ENCODE data around the gene PLCB1. TPM values are rescaled to one million over a fixed set of nuclear protein-coding genes. Genes with fewer than 3 reads are reported as not detected.

Gene PLCB1
- total and polyA plus RNA-seq, 2 donors (not counting 1 experiment from before 2014, with no cell fraction given): 13.4 to 23.3 TPM

GRCh38 chr20:8400486-8400885 is 268.4 kb downstream of the PLCB1 start:
- no peak overlapping the region for H3K4me3 ChIP-seq (replicated peaks in 1 of 4; ENCODE audit: control extremely low read depth in 1 of 4, insufficient read depth in 1 of 4, low read depth in 3 of 4, low read length in 4 of 4)
- no peak for DNase-seq (ENCODE audit: low read depth in 2 of 2)
- H3K27ac ChIP-seq (ENCODE audit: insufficient read depth, low read length): no peak overlapping the region
- H3K79me2 ChIP-seq (ENCODE audit: control insufficient read depth, insufficient read depth, low read length): no peaks in the 10 kb centered on the region
- no peak overlapping the region for H3K9ac ChIP-seq (ENCODE audit: insufficient read depth, low read length)
- H2AFZ ChIP-seq (ENCODE audit: low read length): no peak overlapping the region
- no peak for TF ChIP-seq EZH2 (IDR thresholded peaks at IDR 0.05; ENCODE audit: low read length, missing control alignments)
- TF ChIP-seq CTCF (conservative IDR thresholded peaks at IDR 0.05 in 1 of 2, IDR thresholded peaks at IDR 0.05 in 1 of 2; ENCODE audit: low read depth in 1 of 2, low read length in 2 of 2): no peak
- no peaks in the 10 kb centered on the region for H3K36me3 ChIP-seq (ENCODE audit: control insufficient read depth, insufficient read depth, low read length)
- H4K20me1 ChIP-seq (ENCODE audit: control insufficient read depth, extremely low read depth, insufficient read depth, low read length): no peaks in the 10 kb centered on the region
- H3K4me2 ChIP-seq (ENCODE audit: extremely low read depth, insufficient read depth, low read length): no peak overlapping the region
- H3K27me3 ChIP-seq (ENCODE audit: control insufficient read depth, insufficient read depth, low read length): no peaks in the 10 kb centered on the region
- no peaks in the 10 kb centered on the region for H3K9me3 ChIP-seq (ENCODE audit: control insufficient read depth, insufficient read depth, low read depth, low read length)
- H3K4me1 ChIP-seq (ENCODE audit: control insufficient read depth, extremely low read depth, insufficient read depth, low read length): no peaks in the 10 kb centered on the region

DNA sequence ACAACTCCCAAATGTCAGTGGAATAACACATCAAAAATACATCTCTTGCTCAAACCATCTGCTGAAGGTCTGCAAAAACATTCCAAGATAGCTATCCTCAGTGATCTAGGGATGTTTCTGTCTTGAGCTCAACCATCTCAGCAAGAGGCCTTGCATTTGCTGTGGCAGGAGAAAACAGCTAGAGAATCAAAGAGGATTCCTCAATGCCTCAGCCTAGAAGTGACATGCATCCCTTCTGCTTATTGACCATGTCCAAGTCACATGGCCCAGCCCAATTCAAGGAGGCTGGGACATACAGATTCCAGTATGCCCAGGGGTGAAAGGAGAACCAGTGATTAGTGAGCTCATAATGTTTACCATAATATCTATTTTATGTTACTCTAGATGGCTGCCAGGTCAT is 269.5 kb downstream of the PLCB1 start:
- no peaks in the 10 kb centered on the region for H3K9me3 ChIP-seq (ENCODE audit: control insufficient read depth, insufficient read depth, low read depth, low read length)
- no peaks in the 10 kb centered on the region for H3K79me2 ChIP-seq (ENCODE audit: control insufficient read depth, insufficient read depth, low read length)
- H3K4me3 ChIP-seq (replicated peaks in 1 of 4; ENCODE audit: control extremely low read depth in 1 of 4, insufficient read depth in 1 of 4, low read depth in 3 of 4, low read length in 4 of 4): no peak overlapping the region
- TF ChIP-seq EZH2 (IDR thresholded peaks at IDR 0.05; ENCODE audit: low read length, missing control alignments) (no peak), CTCF (conservative IDR thresholded peaks at IDR 0.05 in 1 of 2, IDR thresholded peaks at IDR 0.05 in 1 of 2; ENCODE audit: low read depth in 1 of 2, low read length in 2 of 2) (no peak)
- H2AFZ ChIP-seq (ENCODE audit: low read length): no peak overlapping the region
- no peak overlapping the region for H3K27ac ChIP-seq (ENCODE audit: insufficient read depth, low read length)
- H4K20me1 ChIP-seq (ENCODE audit: control insufficient read depth, extremely low read depth, insufficient read depth, low read length): no peaks in the 10 kb centered on the region
- DNase-seq (ENCODE audit: low read depth in 2 of 2): no peak
- no peak overlapping the region for H3K4me2 ChIP-seq (ENCODE audit: extremely low read depth, insufficient read depth, low read length)
- H3K9ac ChIP-seq (ENCODE audit: insufficient read depth, low read length): no peak overlapping the region
- no peaks in the 10 kb centered on the region for H3K4me1 ChIP-seq (ENCODE audit: control insufficient read depth, extremely low read depth, insufficient read depth, low read length)
- no peaks in the 10 kb centered on the region for H3K36me3 ChIP-seq (ENCODE audit: control insufficient read depth, insufficient read depth, low read length)
- H3K27me3 ChIP-seq (ENCODE audit: control insufficient read depth, insufficient read depth, low read length): no peaks in the 10 kb centered on the region

DNA sequence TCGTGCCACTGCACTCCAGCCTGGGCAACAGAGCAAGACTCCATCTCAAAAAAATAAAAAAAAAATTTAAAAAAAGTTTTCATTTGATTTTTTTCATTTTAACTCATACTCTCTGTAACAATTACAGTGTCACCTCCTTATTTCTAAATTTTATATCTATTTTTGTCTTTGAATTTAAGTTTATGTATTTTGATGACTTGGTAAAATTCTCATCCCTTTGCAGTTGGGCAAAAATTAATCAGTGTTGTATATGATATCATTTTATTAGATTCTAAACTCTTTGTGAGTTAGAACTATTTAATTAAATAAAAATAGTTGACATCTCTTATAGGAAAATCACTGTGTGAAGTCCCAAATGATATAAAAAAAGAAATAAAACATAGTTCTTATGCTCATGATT is 270.7 kb downstream of the PLCB1 start:
- TF ChIP-seq CTCF (conservative IDR thresholded peaks at IDR 0.05 in 1 of 2, IDR thresholded peaks at IDR 0.05 in 1 of 2; ENCODE audit: low read depth in 1 of 2, low read length in 2 of 2): no peak
- TF ChIP-seq EZH2 (IDR thresholded peaks at IDR 0.05; ENCODE audit: low read length, missing control alignments): no peak
- Histone ChIP-seq H3K4me1 (ENCODE audit: control insufficient read depth, extremely low read depth, insufficient read depth, low read length) (no peaks in the 10 kb centered on the region), H3K36me3 (ENCODE audit: control insufficient read depth, insufficient read depth, low read length) (no peaks in the 10 kb centered on the region), H3K4me3 (replicated peaks in 1 of 4; ENCODE audit: control extremely low read depth in 1 of 4, insufficient read depth in 1 of 4, low read depth in 3 of 4, low read length in 4 of 4) (no peak overlapping the region), H3K9me3 (ENCODE audit: control insufficient read depth, insufficient read depth, low read depth, low read length) (no peaks in the 10 kb centered on the region), H3K27me3 (ENCODE audit: control insufficient read depth, insufficient read depth, low read length) (no peaks in the 10 kb centered on the region), H3K79me2 (ENCODE audit: control insufficient read depth, insufficient read depth, low read length) (no peaks in the 10 kb centered on the region), H3K27ac (ENCODE audit: insufficient read depth, low read length) (no peak overlapping the region), H3K4me2 (ENCODE audit: extremely low read depth, insufficient read depth, low read length) (no peak overlapping the region), H3K9ac (ENCODE audit: insufficient read depth, low read length) (no peak overlapping the region), H4K20me1 (ENCODE audit: control insufficient read depth, extremely low read depth, insufficient read depth, low read length) (no peaks in the 10 kb centered on the region), H2AFZ (ENCODE audit: low read length) (no peak overlapping the region)
- no peak for DNase-seq (ENCODE audit: low read depth in 2 of 2)
